Measurements from ENCODE around the gene TMEM201. TPM values are rescaled to one million over a fixed set of nuclear protein-coding genes. Genes with fewer than 3 reads are reported as not detected.

Gene TMEM201
- total RNA-seq, 2 experiments from 2014 or later = 21.1 to 23.2 TPM

DNA sequence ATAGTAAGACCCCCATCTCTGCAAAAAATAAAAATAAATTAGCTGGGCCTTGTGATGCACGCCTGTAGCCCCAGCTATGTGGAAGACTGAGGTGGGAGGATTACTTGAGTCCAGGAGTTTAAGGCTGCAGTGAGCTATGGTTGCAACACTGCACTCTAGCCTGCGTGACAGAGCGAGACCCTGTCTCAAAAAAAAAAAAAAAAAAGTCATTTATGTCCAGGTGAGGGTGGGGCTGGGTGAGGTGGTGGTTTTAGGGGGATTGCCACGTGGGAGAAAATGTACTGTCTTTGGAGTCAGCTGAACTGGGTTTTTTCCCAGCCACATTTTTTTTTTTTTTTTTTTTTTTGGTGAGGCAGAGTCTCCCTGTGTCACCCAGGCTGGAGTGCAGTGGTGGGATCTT, 69.5 kb downstream of the TMEM201 start:
- DNase-seq = no peak
- peak overlapping the region; percentile 90 for H3K4me3 Mint-ChIP-seq

GRCh38 chr1:9659328-9659727, 70.6 kb downstream of the TMEM201 start:
- Mint-ChIP-seq H3K27ac (peak overlapping the region; percentile 66), H3K9me3 (ENCODE audit: insufficient read depth) (no peaks in the 10 kb centered on the region), H3K36me3 (ENCODE audit: low read depth) (peaks cover 70% of the 10 kb centered on the region), H3K27me3 (ENCODE audit: low read depth) (no peaks in the 10 kb centered on the region), H3K4me3 (no peak overlapping the region), H3K4me1 (ENCODE audit: low read depth) (peaks cover 81% of the 10 kb centered on the region)
- DNase-seq = no peak
- ChIA-PET CTCF (interaction anchor here (12.0 kb wide), 1 partner anchor 31 kb away, joined by 232 read pairs; no protein-coding TSS in a partner anchor), POLR2A (interaction anchor here (0.9 to 10.3 kb wide), 4 partner anchors 8 to 29 kb away, joined by 3 to 355 read pairs (median 4); no protein-coding TSS in a partner anchor)
- no peak for ATAC-seq

More for the DNA sequence above, 69.5 kb downstream of the TMEM201 start:
- H3K9me3 Mint-ChIP-seq (ENCODE audit: insufficient read depth) = no peaks in the 10 kb centered on the region
- peak overlapping the region; percentile 83 for H3K27ac Mint-ChIP-seq
- ChIA-PET CTCF (interaction anchor here (0.9 to 12.0 kb wide), 4 partner anchors 30 to 45 kb away, joined by 3 to 232 read pairs (median 6); no protein-coding TSS in a partner anchor), POLR2A (interaction anchor here (0.6 to 10.3 kb wide), 5 partner anchors 8 to 59 kb away, joined by 3 to 355 read pairs (median 3); no protein-coding TSS in a partner anchor)
- no peak for ATAC-seq
- no peaks in the 10 kb centered on the region for H3K27me3 Mint-ChIP-seq (ENCODE audit: low read depth)
- H3K4me1 Mint-ChIP-seq (ENCODE audit: low read depth) = peaks cover 78% of the 10 kb centered on the region
- peaks cover 75% of the 10 kb centered on the region for H3K36me3 Mint-ChIP-seq (ENCODE audit: low read depth)

DNA sequence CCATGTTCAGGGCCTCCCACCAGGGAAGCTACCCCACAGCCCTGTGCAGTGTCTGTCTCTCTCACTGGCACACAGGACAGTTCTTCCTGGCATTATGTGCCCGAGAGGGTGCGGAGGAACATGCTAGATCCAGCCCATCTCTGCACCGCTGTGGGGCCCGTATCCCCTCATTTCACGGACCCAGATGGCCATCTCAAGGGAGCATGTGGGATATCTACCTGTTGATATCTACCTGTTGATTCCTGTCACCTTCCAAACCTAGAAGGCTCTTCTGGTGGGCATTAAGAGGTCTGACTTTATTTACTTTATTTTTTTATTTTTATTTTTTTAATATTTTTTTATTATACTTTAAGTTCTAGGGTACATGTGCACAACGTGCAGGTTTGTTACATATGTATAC, 74.5 kb downstream of the TMEM201 start:
- no peaks in the 10 kb centered on the region for H3K9me3 Mint-ChIP-seq (ENCODE audit: insufficient read depth)
- CTCF ChIA-PET = no interaction called here
- ATAC-seq (no peak), DNase-seq (no peak)
- no peak overlapping the region for H3K27ac Mint-ChIP-seq
- H3K27me3 Mint-ChIP-seq (ENCODE audit: low read depth) = no peaks in the 10 kb centered on the region
- H3K4me3 Mint-ChIP-seq = no peak overlapping the region
- POLR2A ChIA-PET = no interaction called here
- H3K4me1 Mint-ChIP-seq (ENCODE audit: low read depth) = peaks cover 64% of the 10 kb centered on the region
- H3K36me3 Mint-ChIP-seq (ENCODE audit: low read depth) = peaks cover 59% of the 10 kb centered on the region

Other genes starting within 250 kb of the TMEM201 start
- gene SLC25A33, start 49.4 kb upstream of the TMEM201 start, total RNA-seq = 1 to 10 TPM; 4.1 to 4.4 TPM
- gene PIK3CD, start 62.8 kb downstream of the TMEM201 start, total RNA-seq = 100 to 1,000 TPM; 283 to 285 TPM
- 10 to 100 TPM; 91.1 to 96.8 TPM for gene CLSTN1, start 235.1 kb downstream of the TMEM201 start, total RNA-seq